Stimulated activated CD4-positive, alpha-beta T cell treated with anti-CD3 and anti-CD28 coated beads, TNF-alpha, amount 100 ng/mL, for 48 hours (primary cell): ENCODE results near the gene ACVR1.
A peak's percentile ranks its signal among the peaks of the same experiment; 100 is the strongest.
"Not testable (repeated sequence)": the region's sequence is repeated elsewhere in the genome, so short reads cannot be mapped to it uniquely, and the experiment has no call there.

Experiments used
- DNase-seq, 3 donors: peaks; one replicate each; pipeline ENCODE4 v3.0.0-alpha.2; 2020; ENCODE audit warnings: low read depth in 3 of 3

ACVR1 gene

GRCh38 chr2:157894694-157895435, 18.7 kb upstream of the ACVR1 start:
- DNase-seq, result no peak

GRCh38 chr2:157893611-157894010, 17.5 kb upstream of the ACVR1 start:
- DNase-seq, result no peak

- DNase-seq, result no peak
Measured at GRCh38 chr2:157891643-157892041, 15.5 kb upstream of the ACVR1 start.

GRCh38 chr2:157890969-157891642, 15.0 kb upstream of the ACVR1 start:
- no peak for DNase-seq

- DNase-seq, result no peak
Measured at GRCh38 chr2:157887946-157888345, 11.8 kb upstream of the ACVR1 start.

- not testable (repeated sequence) for DNase-seq
Measured at GRCh38 chr2:157884533-157884932, 8.4 kb upstream of the ACVR1 start.

- DNase-seq, result no peak
Measured at GRCh38 chr2:157880927-157881326, 4.8 kb upstream of the ACVR1 start.

- DNase-seq, result no peak
Measured at GRCh38 chr2:157877761-157878400, 1.8 kb upstream of the ACVR1 start.

- no peak for DNase-seq
Measured at GRCh38 chr2:157876786-157877138, 632 bp upstream of the ACVR1 start.

- peak in 1 of 3 donors; percentile 57 for DNase-seq
Measured at GRCh38 chr2:157875641-157876065, 477 bp downstream of the ACVR1 start.

GRCh38 chr2:157874997-157875640, 1.0 kb downstream of the ACVR1 start:
- no peak for DNase-seq

GRCh38 chr2:157874348-157874747, 1.8 kb downstream of the ACVR1 start:
- no peak for DNase-seq

- DNase-seq, result no peak
Measured at GRCh38 chr2:157872791-157873190, 3.3 kb downstream of the ACVR1 start.

GRCh38 chr2:157871415-157871814, 4.7 kb downstream of the ACVR1 start:
- no peak for DNase-seq

- DNase-seq, result no peak
Measured at GRCh38 chr2:157868993-157869392, 7.1 kb downstream of the ACVR1 start.

GRCh38 chr2:157867703-157868102, 8.4 kb downstream of the ACVR1 start:
- no peak for DNase-seq

- no peak for DNase-seq
Measured at GRCh38 chr2:157866666-157867642, 9.2 kb downstream of the ACVR1 start.

GRCh38 chr2:157866202-157866601, 9.9 kb downstream of the ACVR1 start:
- no peak for DNase-seq

- DNase-seq, result no peak
Measured at GRCh38 chr2:157864857-157865430, 11.2 kb downstream of the ACVR1 start.

GRCh38 chr2:157858846-157859245, 17.3 kb downstream of the ACVR1 start:
- no peak for DNase-seq

GRCh38 chr2:157857881-157858280, 18.2 kb downstream of the ACVR1 start:
- no peak for DNase-seq
